GM19455 (cell line): ENCODE results near the gene STAC3.
A peak's percentile ranks its signal among the peaks of the same experiment; 100 is the strongest.

Experiments used
- ATAC-seq: cut with Tn5 transposase; IDR thresholded peaks from one replicate; pipeline ENCODE4 v1.9.1; 2021; ENCODE audit not compliant: unreplicated experiment

STAC3 gene

GRCh38 chr12:57236925-57237595, 13.9 kb downstream of the STAC3 start:
- no peak for ATAC-seq

- ATAC-seq, result no peak
Observed at GRCh38 chr12:57236201-57236924, 14.6 kb downstream of the STAC3 start.

GRCh38 chr12:57235728-57236131, 15.3 kb downstream of the STAC3 start:
- no peak for ATAC-seq

GRCh38 chr12:57235017-57235727, 15.8 kb downstream of the STAC3 start:
- ATAC-seq, result no peak

- no peak for ATAC-seq
Observed at GRCh38 chr12:57234571-57235016, 16.4 kb downstream of the STAC3 start.

- no peak for ATAC-seq
Observed at GRCh38 chr12:57234233-57234570, 16.8 kb downstream of the STAC3 start.

GRCh38 chr12:57233357-57234232, 17.4 kb downstream of the STAC3 start:
- ATAC-seq, result no peak

GRCh38 chr12:57232156-57232756, 18.7 kb downstream of the STAC3 start:
- ATAC-seq, result no peak

GRCh38 chr12:57231276-57232021, 19.5 kb downstream of the STAC3 start:
- no peak for ATAC-seq

- no peak for ATAC-seq
Observed at GRCh38 chr12:57230381-57231155, 20.4 kb downstream of the STAC3 start.

GRCh38 chr12:57229634-57230380, 21.2 kb downstream of the STAC3 start, which contains the start of gene SHMT2:
SHMT2 (plus strand) TSS chr12:57229711; CDS start chr12:57229779, 68 bp downstream.
- ATAC-seq, result peak; percentile 52

- ATAC-seq, result peak; percentile 8
Observed at GRCh38 chr12:57229046-57229633, 21.8 kb downstream of the STAC3 start.

GRCh38 chr12:57227315-57228115, 23.5 kb downstream of the STAC3 start:
- ATAC-seq, result no peak

- no peak for ATAC-seq
Observed at GRCh38 chr12:57226588-57227314, 24.2 kb downstream of the STAC3 start.

- no peak for ATAC-seq
Observed at GRCh38 chr12:57225680-57226210, 25.2 kb downstream of the STAC3 start.

GRCh38 chr12:57224973-57225679, 25.9 kb downstream of the STAC3 start:
- ATAC-seq, result no peak
